HG03520 (cell line): Measurements from ENCODE around the gene MYH7B.

Experiments
- ATAC-seq: cut with Tn5 transposase; IDR thresholded peaks from one replicate; pipeline ENCODE4 v1.9.1; 2021; ENCODE audit warnings: mild to moderate bottlenecking, moderate library complexity; ENCODE audit not compliant: unreplicated experiment

MYH7B gene

DNA sequence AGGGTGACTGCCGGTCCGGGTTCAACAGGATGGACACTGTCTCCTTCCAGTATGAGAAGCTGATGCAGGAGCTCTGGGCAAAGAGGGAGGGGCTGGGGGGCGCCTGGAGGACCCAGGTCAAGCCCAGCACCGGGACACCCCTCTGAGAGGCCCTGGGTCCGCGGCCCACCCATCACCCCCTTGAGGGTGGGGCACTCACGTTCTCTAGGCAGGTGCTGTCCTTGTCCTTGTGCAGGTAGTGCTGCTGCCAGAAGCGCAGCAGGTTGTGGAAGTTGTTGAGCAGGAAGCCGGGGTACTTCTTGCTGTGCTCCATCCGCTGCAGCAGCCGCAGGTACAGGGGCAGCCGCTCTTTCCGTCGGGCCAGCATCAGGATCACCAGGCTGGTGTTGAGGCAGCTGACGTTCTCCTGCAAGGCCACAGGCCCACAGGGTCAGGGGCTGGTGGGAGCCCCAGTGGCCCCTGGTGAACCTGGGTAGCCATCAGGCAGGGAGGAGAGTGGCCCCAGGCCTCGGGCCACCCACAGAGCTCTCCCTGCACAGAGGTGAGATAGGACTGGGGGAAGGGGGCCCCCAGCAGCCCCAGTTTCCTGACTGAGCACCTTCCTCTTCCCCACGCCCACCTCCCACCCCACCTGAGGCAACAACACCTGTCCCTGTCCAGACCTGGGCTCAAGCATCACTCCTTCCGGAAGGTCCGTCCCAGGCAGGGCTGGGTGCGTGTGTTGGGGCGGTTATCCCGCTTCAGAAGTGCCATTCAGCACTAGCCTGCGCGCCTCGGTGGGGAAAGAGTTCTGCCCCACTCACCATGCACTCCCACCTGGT lies 47.8 kb downstream of the MYH7B start:
- no peak for ATAC-seq

DNA sequence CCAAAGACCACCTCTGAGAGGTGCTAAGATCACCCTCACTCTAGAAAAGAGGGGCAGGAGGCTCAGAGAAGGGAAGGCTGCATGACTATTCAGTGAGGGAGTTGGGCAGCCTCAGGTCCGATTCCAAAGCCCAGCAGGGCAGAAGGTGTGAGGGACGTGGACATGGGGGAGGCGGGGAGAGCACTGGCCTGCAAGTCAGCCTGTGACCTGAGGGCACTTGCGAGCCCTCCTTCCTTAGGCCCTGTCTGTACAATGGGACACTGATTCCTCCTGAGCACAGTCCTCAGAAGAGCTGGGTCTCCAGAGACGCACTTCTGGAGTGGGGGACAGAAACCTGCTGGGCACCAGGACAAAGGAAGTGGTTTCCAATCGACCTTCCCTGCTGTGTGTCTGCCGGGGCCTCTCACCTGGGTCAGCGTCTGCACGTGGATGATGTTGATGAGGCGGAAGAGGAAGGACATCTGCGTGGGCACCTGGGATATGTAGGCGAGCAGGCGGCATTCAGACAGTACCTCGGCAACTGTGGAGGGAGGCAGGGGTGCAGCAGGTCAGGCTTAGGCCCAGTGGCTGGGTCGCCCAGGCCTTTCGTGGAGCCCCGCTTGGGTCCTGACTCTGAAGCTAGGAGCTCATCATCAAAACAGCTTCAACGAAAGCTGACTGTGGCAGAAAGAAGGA lies 48.5 kb downstream of the MYH7B start:
- ATAC-seq, result no peak

GRCh38 chr20:35004749-35005462 lies 49.2 kb downstream of the MYH7B start:
- no peak for ATAC-seq
